NCI-H2196 (cell line): ENCODE data around the gene SIT1.

Source experiments
- DNase-seq: peaks from one replicate; lab custom pipeline; 2025; ENCODE audit not compliant: unreplicated experiment; lab: John Stamatoyannopoulos, UW

Gene SIT1, protein sequence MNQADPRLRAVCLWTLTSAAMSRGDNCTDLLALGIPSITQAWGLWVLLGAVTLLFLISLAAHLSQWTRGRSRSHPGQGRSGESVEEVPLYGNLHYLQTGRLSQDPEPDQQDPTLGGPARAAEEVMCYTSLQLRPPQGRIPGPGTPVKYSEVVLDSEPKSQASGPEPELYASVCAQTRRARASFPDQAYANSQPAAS

DNA sequence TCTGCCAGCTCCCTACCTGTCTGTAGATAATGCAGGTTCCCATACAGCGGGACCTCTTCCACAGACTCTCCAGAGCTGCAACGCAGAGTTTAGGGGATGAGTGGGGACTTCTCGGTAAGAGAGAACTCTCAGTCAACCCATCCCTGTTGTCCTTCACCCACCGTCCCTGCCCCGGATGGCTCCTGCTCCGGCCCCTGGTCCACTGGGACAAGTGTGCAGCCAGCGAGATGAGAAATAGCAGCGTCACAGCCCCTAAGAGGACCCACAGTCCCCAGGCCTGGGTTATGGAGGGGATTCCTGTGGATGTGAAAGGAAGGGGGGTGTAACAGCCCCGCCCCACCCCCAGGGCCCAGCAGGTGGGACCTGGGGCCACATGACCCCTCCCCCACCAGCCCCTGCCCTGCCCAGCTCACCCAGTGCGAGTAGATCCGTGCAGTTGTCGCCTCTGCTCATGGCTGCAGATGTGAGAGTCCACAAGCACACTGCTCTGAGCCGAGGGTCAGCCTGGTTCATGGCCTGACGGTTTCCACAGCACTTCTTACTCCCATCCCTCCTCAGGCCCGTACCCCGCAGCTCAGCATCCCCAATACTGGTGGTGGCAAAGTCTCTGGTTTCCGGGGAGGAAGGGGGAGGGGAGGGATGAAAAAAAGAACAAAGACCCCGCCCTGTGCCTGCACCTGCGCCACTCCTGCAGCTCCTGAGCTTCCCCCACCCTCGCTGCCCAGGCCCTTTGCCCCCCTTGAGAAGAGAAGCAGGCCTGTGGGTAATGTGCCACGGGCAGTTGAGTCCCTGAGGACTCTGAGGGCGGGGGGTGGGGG is at the start of gene SIT1:
Gene SIT1, minus strand, starts transcription at position 591 of the 818 bp plus-strand sequence. Its CDS starts 78 bp downstream, at position 513.
- no peak for DNase-seq

DNA sequence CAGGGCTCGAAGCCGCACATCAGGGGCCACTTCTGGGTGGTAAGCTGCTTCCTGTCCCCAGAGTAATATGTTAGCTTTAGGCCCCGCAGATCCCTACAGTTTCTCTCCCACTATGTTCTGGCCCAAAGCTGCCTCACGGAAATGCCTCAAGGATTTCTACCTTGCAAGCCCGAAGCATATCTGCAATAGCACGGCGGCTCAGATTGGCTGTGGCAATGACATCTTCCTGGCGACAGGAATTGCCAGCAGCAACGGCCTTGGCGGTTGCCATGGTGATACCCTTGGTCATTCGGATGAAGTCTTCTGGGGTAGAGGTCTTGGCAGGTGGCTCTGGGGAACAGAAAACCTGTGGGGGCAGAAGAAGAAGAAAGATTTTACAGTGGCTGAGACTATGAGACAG is 49.3 kb upstream of the SIT1 start:
- no peak for DNase-seq

DNA sequence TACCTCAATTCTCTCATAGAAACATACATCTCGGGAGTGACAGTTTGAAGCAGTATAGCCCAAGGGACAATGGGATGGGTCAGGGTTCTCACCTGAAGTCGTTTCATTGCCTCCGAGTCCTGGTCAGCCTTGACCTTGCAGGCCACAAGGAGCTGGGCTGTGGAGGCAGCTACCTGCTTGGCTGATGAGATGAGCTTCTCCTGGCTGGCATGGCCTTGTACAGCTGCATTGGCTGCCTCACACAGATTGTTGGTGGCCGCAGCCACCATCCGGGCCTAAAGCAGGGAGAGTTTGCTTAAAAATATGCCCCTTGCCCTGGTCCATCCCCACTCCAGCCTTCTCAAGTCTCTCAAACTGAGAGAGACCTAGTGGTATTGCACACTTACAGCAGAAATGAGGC is 47.5 kb upstream of the SIT1 start:
- DNase-seq, result no peak

DNA sequence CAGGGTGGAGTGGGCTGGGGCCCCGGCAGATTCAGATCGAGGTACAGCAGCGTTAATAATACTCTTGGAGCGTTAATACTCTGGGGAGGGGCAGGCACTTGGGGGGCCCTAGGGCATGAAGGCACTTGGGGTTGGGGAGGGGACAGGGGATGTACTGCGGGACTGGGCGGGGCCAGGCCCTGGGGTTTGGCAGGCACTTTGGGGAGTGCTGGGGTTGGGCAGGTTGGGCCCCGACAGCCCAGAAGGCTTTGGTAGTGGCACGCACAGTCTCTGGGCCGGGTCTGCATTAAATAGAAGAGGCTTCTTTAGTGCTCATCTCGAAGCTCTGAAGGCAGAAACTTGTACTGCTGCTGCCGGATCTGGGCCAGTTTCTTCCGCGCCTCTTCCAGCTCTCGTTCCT is 46.8 kb upstream of the SIT1 start:
- DNase-seq, result no peak

DNA sequence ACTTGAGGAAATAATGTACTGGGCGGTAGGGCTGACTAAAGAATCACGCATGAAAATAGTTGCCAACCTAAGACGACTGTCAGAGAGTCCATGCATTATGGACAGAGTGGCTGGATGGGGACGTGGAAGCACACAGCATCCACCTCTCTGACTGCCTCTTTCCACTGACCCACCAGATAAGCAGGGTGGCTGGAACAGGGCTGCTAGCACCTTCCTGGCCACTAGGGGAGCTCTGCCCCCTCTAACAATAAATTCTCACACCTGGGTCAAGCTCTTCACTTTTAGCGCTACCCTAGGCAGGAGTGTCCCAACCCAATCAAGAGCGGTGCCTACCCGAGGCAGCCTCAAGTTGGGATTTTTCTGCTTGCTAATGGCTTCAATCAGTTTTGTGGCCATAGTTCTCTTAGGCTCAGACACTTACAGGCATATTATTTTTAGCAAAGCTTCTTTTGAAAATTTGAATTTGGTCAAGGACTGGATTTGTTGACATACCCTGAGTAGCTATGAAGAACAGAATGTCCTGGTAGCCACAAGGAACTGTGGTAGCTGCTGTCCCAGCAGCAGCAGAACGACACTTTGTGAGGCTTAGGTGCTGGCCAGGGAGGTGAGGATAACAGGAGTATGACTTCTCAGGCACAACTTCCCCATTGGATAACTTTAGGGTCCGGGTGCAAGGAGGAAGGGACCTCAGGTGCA is 45.9 kb upstream of the SIT1 start:
- peak; percentile 38 for DNase-seq

DNA sequence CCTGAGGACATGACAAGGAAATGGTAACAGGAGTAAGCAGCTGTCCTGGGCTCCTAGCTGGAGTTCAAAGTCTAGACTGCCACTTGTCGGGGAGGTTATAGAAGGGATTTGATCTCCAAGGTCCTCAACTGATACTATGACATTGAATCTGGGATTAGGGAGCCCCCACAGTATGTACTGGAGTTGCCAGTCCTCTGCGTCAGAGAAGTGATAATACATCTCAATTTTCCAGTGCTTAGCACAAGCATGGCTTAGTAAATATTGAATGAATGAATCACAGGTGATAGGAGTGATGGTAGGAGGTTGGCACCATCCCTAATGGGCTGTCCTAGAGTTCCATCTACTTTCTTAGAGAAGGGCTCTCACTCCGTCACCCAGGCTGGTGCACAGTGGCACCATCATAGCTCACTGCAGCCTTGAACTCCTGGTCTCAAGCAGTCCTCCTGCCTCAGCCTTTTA is 45.2 kb upstream of the SIT1 start:
- no peak for DNase-seq

DNA sequence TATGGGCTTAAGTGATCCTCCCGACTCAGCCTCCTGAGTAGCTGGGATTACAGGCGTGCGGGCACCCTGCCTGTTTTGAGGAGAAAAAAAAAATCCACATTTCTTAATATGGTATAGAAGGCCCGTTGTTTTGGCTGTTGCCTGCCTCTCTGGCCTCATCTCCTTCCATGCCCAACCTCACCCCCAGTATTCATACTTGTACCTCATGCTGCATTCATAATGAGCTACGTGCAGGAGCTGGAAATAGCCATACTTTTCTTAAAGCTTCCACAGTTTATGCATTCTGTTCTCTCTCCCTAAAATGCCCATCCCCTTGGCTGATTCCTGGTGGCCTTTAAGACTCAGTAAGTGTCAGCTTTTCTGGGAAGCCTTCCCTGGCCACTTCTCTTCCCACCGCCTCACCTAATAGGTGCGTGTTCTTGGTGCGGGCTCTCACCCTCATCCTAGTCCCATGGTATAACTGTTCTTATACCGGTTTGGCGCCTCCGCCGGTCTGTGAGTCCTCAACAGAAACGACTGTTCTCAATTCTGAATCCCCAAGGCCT is 41.1 kb upstream of the SIT1 start:
- DNase-seq, result no peak

DNA sequence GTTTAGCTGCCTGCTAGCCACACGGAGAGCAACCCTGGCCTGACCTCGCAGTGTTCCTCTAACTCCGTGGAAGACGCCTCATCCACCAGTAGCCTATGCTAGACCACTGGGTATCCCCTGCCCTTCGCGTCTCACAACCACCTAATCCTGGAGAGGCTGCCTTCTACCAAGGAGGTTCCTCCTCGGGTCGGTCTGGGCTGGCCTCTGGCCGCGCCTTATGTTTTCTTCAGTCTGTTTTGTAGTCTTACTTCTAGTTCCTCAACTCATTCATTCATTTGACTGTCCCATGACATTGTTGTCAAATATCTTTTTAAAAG is 40.6 kb upstream of the SIT1 start:
- no peak for DNase-seq

DNA sequence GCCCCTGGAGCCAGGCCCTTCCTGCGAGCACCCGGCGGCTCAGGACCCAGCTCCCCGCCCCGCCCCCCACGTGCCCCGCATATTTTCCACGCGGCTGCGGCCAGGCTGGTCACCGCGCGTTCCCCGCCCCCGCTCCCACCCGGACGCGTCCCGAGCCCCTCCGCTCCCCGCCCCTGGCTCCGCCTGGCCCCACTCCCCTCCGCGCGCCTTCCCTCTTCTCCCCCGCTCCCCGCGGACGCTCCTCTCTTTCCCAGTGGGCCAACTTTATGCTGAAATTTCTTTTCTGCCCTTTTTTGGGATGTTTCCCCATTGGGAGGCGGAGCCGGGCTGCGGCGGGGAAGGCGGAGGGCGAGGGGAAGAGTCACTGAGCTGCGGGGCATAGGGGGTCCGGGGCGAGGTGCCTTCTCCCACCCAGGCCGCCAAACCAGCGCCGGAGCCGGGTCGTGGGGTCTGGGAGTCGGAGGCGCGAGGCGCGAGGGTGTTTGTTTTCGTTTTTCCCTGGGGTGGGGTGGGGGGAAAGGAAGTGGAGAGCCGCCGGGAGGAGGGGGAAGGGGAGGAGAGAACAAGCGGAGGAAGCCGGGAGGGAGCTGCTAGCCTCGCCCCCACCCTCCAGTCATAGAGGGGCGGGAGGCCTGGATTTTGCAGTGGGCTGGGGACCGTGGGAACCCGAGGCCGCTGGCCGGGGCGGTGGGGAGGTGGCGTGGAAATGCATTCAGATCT is 40.0 kb upstream of the SIT1 start:
- peak; percentile 27 for DNase-seq

DNA sequence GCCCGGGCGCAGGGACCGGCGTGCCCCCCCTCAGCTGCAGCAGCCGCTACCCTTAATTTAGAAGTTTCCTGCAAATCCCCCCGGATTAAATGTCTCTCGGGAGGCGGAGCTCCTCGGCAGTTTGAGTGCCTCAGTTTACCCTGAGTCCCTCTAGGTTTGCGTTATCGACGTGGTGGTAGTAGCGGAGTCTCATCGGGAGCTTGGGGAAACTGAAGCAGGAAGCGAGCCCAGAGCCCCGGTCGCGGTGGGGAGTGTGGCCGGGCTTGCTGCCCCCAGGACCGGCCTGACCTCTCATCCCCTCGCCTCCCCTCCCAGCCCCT is 39.5 kb upstream of the SIT1 start:
- DNase-seq, result no peak

DNA sequence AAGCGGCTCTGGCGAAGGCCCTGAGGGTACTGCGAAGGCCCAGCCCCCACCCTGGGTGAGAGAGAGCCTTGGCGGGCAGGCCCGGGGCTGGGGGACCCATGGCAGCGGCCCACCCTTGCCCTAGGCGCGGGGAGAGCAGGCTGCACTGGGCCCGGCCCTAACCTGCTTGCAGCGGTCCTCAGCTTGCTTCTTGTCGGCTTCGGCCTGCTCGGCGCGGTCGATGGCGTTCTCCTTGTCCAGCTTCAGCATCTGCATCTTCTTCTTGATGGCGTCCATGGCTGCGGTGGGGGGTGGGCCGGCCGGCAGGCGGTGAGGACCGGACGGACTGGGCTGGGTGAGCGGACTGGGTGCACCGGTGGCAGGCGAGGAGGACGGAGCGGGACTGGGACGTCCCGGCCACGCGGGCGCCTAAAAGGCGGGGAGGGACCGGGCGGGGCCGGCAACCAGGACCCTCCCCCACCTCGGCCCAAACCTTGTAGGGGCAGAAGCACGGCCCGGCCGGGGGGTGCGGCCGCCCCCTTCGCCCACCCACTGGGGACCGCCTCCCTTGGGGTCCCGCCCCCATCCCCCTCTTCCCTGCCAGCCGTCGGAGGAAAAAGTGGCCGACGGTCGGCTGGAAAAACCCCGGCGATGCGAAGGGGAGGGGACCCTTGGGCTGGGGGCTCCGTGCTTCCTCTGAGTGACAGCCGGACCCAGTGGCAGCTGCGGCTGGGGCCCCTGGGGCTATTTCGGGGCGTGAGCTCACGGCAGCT is 39.0 kb upstream of the SIT1 start, which contains the start of gene TPM2:
Gene TPM2, minus strand, starts transcription at position 384 of the 752 bp plus-strand sequence. Its CDS starts 108 bp downstream, at position 276.
- no peak for DNase-seq

DNA sequence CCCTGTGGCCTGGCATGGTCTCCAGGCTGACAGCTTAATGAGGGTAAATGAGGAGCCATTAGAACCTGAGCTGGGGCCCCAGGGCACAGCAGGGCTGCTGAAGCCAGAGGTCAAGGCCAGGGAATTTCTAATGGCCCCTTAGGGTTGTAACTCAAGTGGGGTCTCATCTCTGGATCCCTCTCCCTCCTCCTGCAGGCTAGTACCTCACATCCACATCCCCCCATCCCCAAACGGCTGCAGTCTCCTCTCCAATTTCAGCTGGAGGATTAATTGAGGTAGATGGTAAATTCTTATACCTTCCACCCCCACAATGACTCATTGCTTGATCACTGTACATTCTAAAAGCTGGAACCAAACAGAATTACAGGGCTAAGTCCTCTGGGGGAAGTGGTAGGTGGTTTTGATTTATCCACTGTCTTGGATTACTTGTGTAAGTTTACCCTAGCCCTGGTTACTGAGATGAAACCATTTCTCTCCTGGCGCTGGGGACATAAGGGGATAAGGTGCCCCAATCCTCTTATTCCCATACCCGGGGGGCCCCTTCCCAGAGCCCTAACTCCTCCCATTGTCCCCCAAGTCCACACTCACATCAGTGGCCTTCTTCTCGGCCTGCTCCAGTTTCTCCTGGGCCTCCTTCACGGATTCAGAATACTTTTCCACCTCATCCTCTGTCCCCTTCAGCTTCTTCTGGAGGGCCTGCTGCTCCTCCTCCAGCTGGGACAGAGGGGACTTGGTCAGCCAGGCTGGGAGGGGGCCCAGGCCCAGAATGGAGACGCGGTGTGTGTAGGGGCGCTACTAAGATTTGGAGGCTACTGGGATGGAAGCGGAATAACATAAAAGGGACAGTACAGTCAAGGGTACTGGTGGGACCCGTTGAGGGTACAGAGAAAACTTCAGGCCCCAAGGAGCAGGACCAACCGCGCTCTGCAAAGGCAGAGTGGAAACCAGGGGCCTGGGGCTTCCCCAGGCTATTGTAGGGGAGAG is 38.1 kb upstream of the SIT1 start:
- DNase-seq, result no peak

DNA sequence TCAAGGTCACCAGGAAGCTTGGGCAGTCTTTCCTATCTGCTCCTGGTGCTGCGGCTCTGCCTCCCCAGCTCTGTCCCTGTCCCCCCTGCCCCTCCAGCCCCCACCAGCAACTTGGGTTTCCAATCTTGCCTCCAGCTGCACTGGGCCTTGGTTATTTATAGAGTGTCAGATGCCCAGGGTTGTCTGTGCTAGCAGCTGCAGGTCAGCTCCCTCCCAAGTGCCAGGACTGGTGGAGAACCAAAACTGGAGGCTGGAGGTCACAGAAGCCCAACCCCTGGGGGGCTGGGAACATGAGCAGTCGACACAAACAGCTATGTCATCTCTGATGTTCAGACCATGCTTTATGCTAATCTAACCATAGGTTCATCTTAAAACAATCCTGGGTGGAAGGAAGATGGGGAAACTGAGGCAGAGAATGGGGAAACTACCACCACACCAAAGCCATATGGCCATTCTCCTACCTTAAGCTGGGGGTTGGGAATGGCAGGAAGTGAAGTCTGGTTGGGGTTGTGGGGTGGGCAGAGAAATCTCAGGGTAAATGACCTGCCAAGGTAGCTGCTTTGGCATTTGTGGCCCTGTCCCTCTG is 37.3 kb upstream of the SIT1 start:
- DNase-seq, result no peak

DNA sequence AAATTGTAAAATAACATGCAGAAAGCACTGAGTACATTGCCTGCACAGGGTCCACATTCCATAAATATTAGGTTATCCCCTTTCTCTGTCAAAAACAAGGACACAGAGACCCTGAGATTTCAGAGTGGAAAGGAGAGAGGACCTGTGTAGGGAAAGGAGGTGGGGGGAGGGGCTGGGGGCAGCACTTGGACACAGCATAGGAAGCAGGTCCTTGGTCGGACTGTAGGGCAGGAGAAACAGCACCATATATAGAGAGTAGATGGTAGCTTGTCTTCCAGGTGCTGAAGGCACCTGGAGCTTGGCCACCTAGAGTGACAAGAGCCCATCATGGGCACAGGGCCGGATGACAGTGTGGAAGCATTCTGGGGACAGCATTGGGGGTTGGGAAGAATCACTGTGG is 36.6 kb upstream of the SIT1 start:
- no peak for DNase-seq

DNA sequence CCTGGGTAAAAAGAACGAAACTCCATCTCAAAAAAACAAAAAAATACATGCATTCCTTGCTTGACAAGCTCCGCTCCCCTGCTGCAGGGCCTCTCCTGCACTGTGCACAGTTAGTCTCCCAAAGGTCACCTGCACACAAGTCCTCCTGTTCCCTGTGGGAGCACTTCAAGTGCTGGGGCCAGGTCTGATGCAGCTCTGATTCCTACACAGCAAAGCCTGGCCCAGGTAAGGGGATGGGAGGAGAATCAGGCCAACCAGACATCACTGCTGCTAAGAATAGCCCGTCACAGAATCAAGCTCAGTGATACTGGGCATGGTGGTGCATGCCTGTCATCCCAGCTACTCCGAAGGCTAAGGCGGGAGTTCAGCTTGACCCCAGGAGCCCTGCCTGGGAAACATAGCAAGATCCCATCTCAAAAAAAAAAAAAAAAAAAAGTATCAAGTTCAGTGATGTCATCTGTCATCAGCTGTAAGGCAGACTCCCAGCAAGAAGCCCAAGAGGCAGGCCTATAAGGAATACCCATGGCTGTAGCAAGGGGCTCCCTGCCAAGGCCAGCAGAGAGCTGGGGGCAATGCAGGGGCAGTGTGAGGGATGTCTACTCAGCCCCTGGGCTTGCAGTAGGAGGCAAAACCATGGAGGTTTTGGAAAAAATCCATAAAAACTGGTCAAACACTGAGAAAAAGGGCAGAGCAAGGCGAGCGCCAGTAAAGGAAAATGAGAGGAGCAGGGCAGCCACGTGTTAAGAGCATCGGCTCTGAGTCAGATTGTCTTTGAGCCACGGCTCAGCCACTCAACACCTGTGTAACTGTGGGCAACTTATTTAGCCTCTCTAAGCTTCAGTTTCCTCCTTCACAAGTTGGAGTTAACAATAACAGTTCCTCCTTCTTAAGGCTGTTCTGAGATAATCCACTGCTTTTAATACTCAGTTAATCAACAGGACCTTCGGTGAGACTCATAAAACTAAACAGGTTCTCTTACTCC is 35.8 kb upstream of the SIT1 start:
- no peak for DNase-seq

DNA sequence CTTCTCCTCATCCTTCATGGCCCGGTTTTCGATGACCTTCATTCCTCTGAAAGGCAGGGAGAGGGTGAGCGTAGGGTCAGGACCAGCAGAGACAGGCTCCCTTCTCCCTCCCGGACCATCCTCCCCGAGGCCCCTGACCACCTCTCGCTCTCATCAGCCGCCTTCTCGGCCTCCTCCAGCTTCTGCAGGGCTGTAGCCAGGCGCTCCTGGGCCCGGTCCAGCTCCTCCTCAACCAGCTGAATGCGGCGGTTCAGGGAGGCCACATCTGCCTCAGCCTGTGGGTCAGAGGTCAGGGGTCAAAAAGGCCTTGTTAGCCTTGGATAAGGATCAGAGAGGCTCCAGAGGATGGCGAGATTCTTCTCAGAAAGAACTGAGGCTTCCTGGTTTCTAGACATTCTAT is 34.8 kb upstream of the SIT1 start:
- no peak for DNase-seq

DNA sequence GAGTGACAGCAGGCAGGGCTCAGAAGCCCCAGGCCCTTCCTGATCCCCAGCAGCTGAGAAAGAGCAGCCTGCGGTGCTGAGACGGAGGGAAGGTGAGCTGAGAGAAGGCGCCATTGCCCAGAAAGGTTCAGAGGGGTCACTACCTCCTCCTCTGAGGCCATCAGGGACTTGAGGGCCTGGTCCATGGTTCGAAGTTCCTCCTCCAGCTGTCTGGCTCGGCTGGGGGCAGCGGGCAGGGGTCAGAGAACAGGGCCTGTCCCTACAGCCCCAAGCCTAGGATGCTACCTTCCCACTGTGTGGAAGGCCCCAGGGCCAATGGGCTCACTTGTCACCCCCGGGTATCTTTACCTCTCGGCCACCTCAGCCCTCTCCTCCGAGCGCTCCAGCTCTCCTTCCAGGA is 34.2 kb upstream of the SIT1 start:
- DNase-seq, result no peak

DNA sequence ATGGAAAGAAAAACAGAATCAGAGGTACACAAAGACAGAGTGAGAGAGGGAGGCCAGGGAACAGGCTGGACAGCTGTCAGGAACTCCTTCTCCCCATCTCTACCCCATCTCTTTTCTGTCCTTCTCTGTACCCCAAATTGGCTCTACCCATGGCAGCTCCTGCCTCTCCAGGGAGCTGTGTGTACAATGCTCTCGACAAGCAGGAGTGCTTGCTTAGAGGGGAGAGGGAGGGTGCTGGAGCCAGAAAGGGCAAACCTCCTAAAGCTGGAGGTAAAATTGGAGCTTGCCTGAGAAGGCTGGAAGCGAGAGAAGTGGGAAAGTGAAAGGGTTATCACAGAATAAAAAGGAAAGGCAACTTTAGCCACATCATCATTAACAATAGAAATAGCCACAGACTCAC is 32.6 kb upstream of the SIT1 start:
- no peak for DNase-seq
